HFF-Myc (cell line): ENCODE data around the gene VKORC1L1.

Source experiments
- DNase-seq: peaks from one replicate; pipeline ENCODE4 v3.0.0-alpha.2; 2011; ENCODE audit warnings: low read depth; ENCODE audit errors: extremely low read depth
- H3K4me3 ChIP-seq: replicated peaks from 2 replicates; pipeline ENCODE4 v1.5.1; 2011; ENCODE audit warnings: low read depth, mild to moderate bottlenecking, control low read depth, low read length
- TF ChIP-seq, protein P1 (sequence below): IDR thresholded peaks from 2 replicates; pipeline ENCODE4 v1.5.1; 2012; ENCODE audit warnings: mild to moderate bottlenecking, low read depth, low read length, control low read depth; ENCODE audit errors: missing control alignments

Gene VKORC1L1

GRCh38 chr7:65967361-65968155 is 94.7 kb downstream of the VKORC1L1 start:
- no peak overlapping the region for H3K4me3 ChIP-seq
- TF ChIP-seq, protein P1, sequence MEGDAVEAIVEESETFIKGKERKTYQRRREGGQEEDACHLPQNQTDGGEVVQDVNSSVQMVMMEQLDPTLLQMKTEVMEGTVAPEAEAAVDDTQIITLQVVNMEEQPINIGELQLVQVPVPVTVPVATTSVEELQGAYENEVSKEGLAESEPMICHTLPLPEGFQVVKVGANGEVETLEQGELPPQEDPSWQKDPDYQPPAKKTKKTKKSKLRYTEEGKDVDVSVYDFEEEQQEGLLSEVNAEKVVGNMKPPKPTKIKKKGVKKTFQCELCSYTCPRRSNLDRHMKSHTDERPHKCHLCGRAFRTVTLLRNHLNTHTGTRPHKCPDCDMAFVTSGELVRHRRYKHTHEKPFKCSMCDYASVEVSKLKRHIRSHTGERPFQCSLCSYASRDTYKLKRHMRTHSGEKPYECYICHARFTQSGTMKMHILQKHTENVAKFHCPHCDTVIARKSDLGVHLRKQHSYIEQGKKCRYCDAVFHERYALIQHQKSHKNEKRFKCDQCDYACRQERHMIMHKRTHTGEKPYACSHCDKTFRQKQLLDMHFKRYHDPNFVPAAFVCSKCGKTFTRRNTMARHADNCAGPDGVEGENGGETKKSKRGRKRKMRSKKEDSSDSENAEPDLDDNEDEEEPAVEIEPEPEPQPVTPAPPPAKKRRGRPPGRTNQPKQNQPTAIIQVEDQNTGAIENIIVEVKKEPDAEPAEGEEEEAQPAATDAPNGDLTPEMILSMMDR, result no peak
- no peak for DNase-seq

GRCh38 chr7:65968256-65969185 is 95.6 kb downstream of the VKORC1L1 start:
- TF ChIP-seq, protein P1, result no peak
- H3K4me3 ChIP-seq, result no peak overlapping the region
- no peak for DNase-seq

GRCh38 chr7:65971021-65971420 is 98.1 kb downstream of the VKORC1L1 start:
- TF ChIP-seq, protein P1, result no peak
- DNase-seq, result no peak
- no peak overlapping the region for H3K4me3 ChIP-seq

- no peak for DNase-seq
- TF ChIP-seq, protein P1, result no peak
- H3K4me3 ChIP-seq, result no peak overlapping the region
Measured at GRCh38 chr7:65972976-65973375, 100.1 kb downstream of the VKORC1L1 start.

- no peak for DNase-seq
- TF ChIP-seq, protein P1, result no peak
Measured at GRCh38 chr7:65974191-65974801, 101.4 kb downstream of the VKORC1L1 start.

DNA sequence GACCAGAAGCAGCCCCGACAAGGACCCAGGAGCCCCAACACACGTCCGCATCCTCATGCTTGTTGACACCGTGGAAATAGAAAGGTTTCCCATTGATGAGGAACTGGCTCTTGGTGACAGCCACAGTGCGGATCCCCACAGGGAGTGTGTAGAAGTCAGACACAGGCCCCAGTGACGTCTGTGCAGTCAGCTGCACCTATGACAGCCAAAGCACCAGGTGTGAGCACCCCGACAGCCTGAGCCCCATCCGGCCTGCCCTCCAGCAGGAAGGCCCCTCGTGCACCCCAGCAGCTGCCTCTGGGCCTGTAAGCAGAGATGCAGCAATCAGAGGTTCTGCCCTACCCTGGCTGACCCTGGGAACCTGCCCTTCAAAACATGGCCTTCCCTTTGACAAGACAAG is 102.0 kb downstream of the VKORC1L1 start:
- no peak overlapping the region for H3K4me3 ChIP-seq
- no peak for DNase-seq
- TF ChIP-seq, protein P1, result no peak

More at GRCh38 chr7:65974191-65974801, 101.4 kb downstream of the VKORC1L1 start:
- H3K4me3 ChIP-seq, result no peak overlapping the region
